Rectal smooth muscle tissue (tissue), 1 donor: ENCODE data around the gene TNFAIP8.

ENCODE experiments used
- H3K27ac ChIP-seq: one replicate; pipeline ENCODE4 v1.7.0; 2013; ENCODE audit warnings: low read depth, low read length, inconsistent platforms
- H3K27me3 ChIP-seq: one replicate; pipeline ENCODE4 v1.7.0; 2013; ENCODE audit warnings: low read length; ENCODE audit not compliant: control insufficient read depth, insufficient read depth
- H3K36me3 ChIP-seq: one replicate; pipeline ENCODE4 v1.7.0; 2013; ENCODE audit warnings: low read length; ENCODE audit not compliant: control insufficient read depth, insufficient read depth
- H3K4me1 ChIP-seq: one replicate; pipeline ENCODE4 v1.7.0; 2013; ENCODE audit warnings: low read length; ENCODE audit not compliant: control insufficient read depth, insufficient read depth
- H3K4me3 ChIP-seq: one replicate; pipeline ENCODE4 v1.7.0; 2013; ENCODE audit warnings: low read length
- H3K9ac ChIP-seq: one replicate; pipeline ENCODE4 v1.7.0; 2013; ENCODE audit warnings: low read length

TNFAIP8 gene

DNA sequence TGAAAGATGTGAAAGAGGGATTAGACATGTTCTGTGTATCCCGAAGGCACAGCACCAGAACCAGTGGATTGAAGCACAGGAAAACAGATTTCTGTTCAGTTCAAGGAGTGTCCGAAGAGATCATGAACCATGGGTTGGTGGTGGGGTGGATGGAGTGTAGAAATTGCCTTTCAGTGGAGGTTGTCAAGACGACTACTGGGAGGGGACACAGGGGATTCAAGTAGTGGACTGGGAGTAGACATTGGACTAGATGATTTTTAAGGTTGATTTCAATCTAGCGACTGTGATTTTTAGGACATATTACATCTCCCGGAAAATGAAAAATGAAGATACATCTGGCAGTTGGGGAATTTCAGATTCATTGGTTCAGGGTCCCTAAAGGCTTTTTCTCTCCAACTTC, 35.9 kb upstream of the TNFAIP8 start:
- Histone ChIP-seq H3K27me3 (no peaks in the 10 kb centered on the region), H3K36me3 (no peaks in the 10 kb centered on the region), H3K4me3 (no peak overlapping the region), H3K9ac (no peak overlapping the region), H3K27ac (no peak overlapping the region), H3K4me1 (no peaks in the 10 kb centered on the region)

DNA sequence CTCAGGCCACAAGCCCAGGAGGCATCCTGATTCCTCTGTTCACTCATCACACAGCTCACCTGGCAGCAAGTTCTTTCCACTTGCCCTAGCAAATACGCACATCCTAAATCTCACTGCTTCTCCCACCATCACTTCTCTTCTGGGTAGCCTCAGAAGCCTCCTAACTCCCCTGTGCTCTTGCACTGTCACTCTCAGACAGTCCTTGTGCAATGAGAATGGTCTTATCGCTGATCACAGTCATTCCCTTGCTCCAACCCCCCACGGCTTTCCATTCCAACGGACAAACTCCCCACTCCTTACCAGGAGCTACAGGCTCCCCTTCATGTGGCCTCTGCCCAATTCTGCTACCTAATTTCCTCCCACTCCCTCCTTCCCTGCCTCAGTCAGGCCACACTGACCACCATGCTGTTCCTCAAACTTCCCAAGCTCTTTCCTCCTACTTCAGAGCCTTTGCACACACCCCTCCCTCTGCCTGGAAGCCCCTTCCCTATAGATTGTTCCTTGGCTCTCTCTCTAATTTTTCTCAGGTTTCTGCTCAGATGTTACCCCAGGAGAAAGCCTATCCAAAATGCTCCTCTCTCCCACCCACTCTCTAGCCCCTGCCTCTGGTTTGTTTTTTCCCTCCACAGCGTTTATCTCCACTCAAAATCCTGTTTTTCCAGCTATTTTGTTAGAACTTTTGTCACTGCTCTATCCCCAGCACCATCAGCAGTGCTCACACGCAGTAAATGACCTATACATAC, 34.1 kb upstream of the TNFAIP8 start:
- no peaks in the 10 kb centered on the region for H3K4me1 ChIP-seq
- H3K4me3 ChIP-seq: no peak overlapping the region
- no peak overlapping the region for H3K27ac ChIP-seq
- no peaks in the 10 kb centered on the region for H3K36me3 ChIP-seq
- H3K9ac ChIP-seq: no peak overlapping the region
- no peaks in the 10 kb centered on the region for H3K27me3 ChIP-seq

DNA sequence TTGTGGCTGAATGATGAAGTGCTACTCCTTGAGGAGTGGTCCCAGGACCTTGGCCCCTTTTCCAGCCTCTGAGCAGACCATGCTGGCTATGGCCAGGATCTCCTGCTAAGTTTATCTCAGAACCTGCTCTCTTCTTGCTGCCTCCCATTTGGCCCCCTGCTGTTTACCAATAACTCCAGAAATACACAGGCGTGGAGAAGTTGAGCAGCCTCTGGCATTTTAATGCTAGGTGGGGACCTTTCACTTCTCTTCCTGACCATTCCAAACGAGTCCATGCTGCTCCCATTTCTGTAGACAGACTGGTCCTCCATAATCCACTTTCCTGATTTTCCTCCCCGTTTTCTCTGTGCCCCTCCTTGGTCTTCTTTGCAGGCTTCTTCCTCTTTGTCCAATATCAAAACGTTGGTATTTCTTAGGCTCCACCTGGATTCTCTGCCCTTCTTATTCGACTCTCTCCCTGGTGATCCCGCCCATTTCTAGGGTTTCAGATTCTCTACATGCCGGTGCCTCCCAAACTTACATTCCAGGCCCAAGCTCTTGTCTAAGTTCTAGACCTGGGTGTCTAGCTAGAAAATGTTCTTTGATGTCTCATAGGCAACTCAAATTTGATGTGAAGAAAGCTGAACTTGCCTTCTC, 33.4 kb upstream of the TNFAIP8 start:
- Histone ChIP-seq H3K27ac (no peak overlapping the region), H3K36me3 (no peaks in the 10 kb centered on the region), H3K27me3 (no peaks in the 10 kb centered on the region), H3K4me3 (no peak overlapping the region), H3K9ac (no peak overlapping the region), H3K4me1 (no peaks in the 10 kb centered on the region)

DNA sequence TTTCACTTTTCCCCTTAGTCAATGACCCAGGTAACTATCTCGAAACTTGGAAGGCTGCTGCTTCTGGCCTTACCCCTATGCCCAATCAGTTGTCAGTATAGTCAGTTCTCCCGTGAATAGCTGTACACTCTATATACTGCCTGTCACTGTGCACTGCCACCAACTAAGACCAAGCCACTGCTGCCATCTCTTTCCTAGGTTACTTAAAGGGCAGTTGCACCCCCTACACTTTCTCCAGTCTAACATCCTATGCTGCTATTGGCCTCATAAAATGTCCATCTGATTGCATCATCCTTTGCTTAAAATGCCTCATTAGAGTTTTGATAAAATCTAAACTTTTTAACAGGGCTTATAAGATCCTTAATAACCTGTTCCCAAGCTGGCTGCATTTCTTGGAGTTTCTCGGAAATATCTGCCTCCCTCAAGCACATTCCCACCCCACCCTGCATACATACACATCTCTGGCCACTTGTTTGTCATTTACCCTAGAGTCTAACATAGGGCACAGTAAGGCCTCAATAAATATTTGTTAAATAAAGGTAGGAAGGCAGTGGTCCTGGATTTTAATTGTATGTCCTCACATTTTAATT, 32.8 kb upstream of the TNFAIP8 start:
- Histone ChIP-seq H3K4me1 (no peaks in the 10 kb centered on the region), H3K27ac (no peak overlapping the region), H3K9ac (no peak overlapping the region), H3K36me3 (no peaks in the 10 kb centered on the region), H3K4me3 (no peak overlapping the region), H3K27me3 (no peaks in the 10 kb centered on the region)

DNA sequence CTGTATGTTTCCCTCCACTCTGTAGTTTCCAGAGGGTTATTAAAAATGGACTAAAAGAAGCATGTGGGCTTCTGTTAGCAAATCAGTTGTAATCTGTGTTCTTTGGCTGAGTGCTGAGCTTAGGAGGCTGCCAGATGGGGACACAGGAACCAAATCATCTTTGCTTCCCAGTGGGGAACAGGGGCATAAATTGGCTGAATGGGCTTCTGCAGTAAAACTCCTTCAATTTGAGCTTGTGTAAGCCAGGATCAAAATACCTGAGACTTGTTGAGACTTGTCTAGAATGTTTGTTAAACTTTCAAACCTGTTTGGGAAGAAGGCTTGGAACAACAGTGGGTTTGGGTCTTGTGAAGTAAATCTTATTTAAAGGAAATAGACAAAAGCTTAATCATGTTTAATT, 32.2 kb upstream of the TNFAIP8 start:
- no peak overlapping the region for H3K4me3 ChIP-seq
- peaks cover 5% of the 10 kb centered on the region for H3K4me1 ChIP-seq
- no peaks in the 10 kb centered on the region for H3K27me3 ChIP-seq
- no peak overlapping the region for H3K27ac ChIP-seq
- H3K36me3 ChIP-seq: no peaks in the 10 kb centered on the region
- H3K9ac ChIP-seq: no peak overlapping the region

DNA sequence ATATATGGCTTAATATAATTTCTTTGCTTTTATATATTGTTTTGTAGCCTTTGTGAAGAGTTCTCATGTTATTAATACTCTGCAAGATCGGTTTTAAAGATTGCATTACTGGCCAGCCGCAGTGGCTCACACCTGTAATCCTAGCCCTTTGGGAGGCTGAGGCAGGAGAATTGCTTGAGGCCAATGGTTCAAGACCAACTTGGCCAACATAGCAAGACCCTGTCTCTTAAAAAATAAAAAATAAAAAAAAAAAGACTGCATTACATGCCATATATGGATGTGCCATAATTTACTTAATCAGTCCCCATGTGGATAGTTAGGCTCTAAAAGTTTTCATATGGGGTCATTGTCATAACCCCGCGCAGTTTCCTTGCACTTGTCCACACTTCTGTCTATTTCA, 31.0 kb upstream of the TNFAIP8 start:
- H3K36me3 ChIP-seq: no peaks in the 10 kb centered on the region
- H3K9ac ChIP-seq: no peak overlapping the region
- no peak overlapping the region for H3K27ac ChIP-seq
- no peak overlapping the region for H3K4me3 ChIP-seq
- H3K4me1 ChIP-seq: peaks cover 15% of the 10 kb centered on the region
- no peaks in the 10 kb centered on the region for H3K27me3 ChIP-seq

DNA sequence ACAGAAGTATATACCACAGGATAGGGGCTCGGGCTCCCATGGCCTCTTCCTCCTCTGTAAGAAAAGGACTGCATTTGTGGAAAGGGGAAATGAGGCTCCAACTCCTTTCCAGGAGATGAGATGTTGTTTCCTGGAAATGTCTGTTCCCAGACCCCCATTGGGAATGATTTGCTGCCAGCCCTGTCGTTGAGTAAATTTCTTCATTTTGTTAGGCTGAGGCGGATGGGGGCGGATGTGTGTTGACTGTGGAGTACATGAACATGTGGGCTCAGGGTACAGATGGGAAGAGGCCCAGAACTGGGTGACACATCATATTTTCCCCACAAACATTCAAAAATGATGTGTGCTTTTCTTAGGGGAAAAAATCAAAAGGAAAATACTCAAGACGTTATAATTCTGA, 28.8 kb upstream of the TNFAIP8 start:
- Histone ChIP-seq H3K27me3 (no peaks in the 10 kb centered on the region), H3K4me1 (peaks cover 21% of the 10 kb centered on the region), H3K9ac (no peak overlapping the region), H3K36me3 (no peaks in the 10 kb centered on the region), H3K27ac (no peak overlapping the region), H3K4me3 (no peak overlapping the region)

DNA sequence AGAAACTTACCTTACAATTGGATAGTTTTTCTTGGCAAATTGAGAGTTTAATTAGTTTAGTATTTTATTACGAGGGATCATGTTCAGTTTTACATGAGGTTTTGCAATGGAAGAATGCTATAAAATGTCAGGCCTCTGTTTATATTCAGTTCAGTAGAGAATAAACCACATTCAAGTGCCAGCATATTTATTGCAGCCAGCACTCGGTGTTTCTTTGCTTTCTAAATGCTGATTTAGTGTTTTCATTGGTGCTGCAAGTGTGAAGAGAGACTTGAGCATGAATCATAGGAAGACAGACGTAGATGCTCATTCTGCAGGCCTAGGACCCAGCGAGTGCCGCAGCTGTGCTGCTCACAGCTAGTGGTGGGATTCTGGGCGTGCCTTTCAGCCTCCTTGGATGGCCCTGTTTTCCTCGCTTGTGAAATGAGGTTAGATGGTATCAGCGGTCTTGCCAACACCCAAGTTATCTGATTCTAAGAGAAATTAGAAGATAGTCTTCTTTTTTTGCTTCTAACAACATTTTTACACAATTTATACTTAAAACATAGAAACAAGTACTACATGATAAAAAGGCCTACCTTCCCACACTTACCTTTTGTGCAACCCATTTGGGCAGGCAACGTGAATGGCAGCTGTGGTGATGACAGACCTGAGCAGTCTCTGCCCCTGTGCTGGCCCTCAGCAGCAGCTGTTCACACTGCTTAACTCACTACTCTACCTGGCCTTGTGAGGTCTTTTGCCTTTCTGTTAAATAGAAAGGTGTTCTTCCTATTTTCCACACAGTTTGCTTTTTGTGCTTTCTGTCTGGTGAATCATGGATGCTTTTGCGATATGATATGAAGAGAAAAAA, 26.8 kb upstream of the TNFAIP8 start:
- peaks cover 21% of the 10 kb centered on the region for H3K4me1 ChIP-seq
- H3K4me3 ChIP-seq: no peak overlapping the region
- no peaks in the 10 kb centered on the region for H3K27me3 ChIP-seq
- no peak overlapping the region for H3K9ac ChIP-seq
- no peak overlapping the region for H3K27ac ChIP-seq
- no peaks in the 10 kb centered on the region for H3K36me3 ChIP-seq

DNA sequence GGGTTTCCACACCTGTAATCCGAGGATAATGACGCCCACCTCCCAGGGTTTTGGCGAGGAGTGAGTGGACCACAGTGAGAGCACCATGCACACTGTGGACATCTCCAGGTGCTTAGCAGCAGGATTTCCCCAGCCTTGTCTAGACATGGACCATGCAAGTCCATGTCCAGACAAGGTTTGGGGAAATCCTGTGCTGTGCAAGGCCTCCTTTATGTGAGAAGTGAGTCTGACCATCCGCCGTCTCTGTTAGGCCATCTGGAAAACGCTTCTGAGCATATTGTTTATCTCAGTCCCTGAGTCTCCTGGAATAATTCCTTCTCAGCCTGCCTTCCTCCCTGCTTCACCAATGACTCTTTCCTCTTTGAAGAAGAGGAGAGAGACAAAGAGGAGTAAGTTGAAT, 26.2 kb upstream of the TNFAIP8 start:
- no peaks in the 10 kb centered on the region for H3K27me3 ChIP-seq
- H3K4me3 ChIP-seq: no peak overlapping the region
- H3K36me3 ChIP-seq: no peaks in the 10 kb centered on the region
- H3K27ac ChIP-seq: no peak overlapping the region
- peaks cover 21% of the 10 kb centered on the region for H3K4me1 ChIP-seq
- H3K9ac ChIP-seq: no peak overlapping the region

DNA sequence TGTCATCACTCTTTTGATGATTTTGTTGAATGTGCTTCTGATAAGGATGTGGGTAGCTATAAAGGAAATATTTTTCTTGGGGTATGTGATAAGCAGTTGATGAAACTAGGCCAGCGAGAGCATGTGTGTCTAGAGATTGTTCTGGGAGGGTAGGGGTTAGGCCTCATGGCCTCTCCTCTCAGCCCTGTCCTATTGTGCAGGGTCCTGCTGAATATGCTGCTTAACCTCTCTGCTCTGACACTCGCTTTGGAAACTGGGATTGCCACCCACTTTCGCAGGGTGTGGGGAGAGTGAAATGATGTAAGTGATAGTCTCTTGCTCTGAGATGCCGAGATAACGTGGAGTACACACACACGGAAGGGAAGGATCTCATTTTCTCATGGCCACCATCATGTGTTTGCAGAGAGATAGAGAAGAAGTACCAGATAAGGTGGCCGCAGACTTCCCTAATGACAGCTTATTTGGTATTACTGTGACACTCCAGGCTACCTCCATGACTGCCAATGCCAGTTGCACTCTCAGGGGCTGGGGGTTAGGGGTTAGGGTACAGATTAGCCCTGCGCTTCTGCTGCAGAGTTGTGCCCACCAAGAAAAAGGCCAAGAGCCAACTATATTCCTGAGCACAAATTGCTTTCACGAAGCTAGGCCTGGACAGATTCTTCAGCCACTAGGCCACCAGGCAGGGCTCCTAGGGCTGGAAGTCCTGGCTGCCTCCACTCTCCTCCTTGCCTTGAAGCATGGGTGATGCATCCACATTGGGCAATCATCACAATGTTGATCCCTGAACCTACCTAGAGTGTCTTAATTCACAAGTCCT, 25.2 kb upstream of the TNFAIP8 start:
- Histone ChIP-seq H3K27me3 (no peaks in the 10 kb centered on the region), H3K4me1 (peaks cover 21% of the 10 kb centered on the region), H3K36me3 (no peaks in the 10 kb centered on the region), H3K27ac (no peak overlapping the region), H3K4me3 (no peak overlapping the region), H3K9ac (no peak overlapping the region)

DNA sequence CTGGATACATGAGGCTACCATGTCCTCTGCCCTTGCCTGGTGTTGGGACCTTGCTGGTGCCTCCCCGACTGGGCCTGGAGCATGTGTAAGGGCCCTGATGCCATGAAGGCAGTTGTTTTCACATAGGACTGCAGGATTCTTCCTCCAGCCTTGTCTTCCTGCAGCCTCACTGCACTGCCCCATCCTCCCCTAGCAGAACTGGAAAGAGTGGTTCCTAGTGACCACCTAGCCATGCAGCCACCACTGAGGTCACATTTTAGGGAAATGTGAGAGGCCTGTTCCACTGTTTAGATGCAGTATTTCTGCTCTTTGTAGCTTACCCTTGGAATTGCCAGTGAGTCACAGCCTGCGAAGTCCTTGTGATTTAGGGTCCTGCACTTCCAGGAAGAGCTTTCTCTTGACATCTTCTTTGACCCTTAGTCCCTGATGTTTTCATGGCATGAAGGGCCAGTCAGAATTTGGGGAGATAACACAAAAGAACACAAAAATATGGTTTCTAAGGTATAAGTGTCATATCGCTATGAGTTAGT, 24.2 kb upstream of the TNFAIP8 start:
- Histone ChIP-seq H3K36me3 (no peaks in the 10 kb centered on the region), H3K9ac (no peak overlapping the region), H3K27ac (no peak overlapping the region), H3K4me3 (no peak overlapping the region), H3K27me3 (no peaks in the 10 kb centered on the region), H3K4me1 (peaks cover 21% of the 10 kb centered on the region)
